NCI-H2107 treated with DMSO at 0.1 percent for 48 hours (cell line): ENCODE measurements around the gene NKD2.
"Not testable (repeated sequence)": the region's sequence is repeated elsewhere in the genome, so short reads cannot be mapped to it uniquely, and the experiment has no call there.

ENCODE experiments used
- DNase-seq: peaks from one replicate; lab custom pipeline; 2025; ENCODE audit not compliant: unreplicated experiment; lab: John Stamatoyannopoulos, UW

The NKD2 gene

DNA sequence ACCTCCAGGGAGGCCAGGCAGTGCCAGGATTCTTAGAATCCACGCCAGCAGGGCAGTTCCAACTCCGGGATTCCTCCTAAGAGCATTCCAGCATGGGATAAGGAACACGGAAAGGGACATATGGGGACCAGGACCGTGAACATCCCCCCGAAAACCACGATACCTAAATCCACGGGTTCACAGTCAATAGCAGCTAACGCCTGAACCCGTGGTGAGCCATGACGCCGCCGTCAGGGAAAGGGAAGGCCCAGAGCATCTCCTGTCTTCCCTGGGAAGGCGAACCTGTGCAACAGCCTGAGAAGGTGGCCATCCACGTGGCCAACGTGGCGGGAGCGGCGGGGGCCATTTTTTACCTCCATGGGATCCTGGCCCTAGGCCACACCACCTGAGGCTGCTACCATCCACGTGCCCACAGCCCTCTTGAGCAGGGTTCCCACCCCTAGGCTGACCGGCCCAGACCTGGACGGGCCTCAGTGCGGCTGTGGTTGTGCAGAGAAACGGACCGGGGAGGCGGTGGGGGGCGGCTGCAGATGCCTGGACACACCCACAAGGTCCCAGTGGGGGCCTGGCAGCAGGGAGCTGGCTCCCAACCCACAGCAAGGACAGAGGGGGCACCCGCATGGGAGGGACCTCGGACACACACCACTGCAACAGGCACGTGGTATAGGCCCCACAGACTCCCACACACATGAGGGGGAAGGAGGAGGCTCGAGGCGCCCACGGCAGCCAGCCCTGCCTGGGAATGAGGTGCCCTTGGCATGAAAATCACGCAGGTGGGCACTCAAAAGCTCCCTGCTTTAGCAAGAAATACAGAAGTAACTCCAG is 60.5 kb downstream of the NKD2 start:
- no peak for DNase-seq

DNA sequence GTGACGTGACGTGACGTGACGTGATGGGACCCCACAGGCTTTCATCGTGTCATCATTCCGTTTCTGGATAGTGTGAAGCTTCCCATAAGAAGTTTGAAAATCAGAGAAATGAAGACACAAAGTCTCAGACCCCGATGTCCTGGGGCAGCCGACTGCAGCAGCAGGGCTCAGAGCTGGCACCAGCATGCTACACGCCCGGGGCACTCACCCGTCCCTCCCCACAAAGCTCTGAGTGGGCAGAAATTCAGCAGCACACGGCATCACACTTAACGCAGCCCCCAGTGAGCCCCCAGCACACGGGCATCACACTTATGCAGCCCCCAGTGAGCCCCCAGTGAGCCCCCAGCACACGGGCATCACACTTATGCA is 61.1 kb downstream of the NKD2 start:
- DNase-seq = no peak

DNA sequence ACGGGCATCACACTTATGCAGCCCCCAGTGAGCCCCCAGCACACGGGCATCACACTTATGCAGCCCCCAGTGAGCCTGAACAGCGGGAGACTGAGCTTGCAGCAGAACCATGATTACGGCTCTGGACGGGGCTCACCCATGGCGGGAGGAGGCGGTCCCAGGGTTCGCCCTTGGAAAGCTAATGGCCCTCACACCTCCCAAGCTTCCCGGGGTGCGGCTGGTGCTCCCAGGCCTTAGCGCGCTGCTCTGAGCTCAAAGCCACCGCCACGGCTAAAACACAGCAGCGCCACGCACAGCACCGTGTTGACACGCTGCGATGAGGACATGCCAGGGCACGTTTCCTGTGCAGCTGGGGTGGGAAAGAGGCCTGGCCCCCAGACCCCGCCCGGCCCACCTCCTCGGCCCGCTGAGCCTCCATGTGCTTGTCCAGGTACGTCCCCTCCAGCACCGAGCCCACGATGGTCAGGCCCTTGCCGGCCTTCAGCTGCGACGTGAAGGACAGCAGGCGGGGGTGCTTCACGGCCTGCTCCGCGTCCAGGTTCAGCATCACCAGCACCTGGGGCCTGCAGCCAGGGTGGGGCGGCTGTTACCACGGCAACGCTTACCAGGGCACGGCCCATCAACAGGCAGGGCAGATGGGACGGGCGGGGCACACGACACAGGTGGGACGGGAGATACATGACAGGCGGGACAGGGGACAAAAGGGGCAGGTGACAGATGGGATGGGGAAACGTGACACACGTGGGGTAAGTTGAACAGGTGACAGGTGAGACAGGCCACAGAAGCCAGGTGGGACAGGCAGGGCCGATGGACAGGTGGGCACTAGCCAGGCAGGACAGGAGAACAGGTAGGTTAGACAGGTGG is 64.9 kb downstream of the NKD2 start:
- DNase-seq = no peak

DNA sequence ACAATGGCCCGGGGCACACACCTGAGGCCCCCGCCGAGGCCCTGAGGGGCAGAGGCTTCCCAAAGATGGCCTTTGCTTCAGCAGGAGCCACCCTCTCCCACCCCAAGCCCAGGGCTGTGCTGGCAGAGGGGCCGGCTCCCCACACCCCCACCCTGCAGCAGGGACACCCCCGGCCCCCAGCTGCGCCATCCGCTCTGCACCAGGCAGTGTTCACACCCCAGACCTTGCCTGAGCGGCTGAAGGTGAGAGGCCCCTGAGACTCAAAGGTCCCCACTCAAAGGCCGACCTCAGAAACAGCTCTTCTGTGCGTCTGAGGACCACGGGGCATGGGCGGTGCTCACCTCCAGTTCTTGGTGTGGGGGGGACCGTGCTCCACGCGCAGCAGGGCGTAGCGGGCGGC is 65.6 kb downstream of the NKD2 start:
- DNase-seq = no peak

DNA sequence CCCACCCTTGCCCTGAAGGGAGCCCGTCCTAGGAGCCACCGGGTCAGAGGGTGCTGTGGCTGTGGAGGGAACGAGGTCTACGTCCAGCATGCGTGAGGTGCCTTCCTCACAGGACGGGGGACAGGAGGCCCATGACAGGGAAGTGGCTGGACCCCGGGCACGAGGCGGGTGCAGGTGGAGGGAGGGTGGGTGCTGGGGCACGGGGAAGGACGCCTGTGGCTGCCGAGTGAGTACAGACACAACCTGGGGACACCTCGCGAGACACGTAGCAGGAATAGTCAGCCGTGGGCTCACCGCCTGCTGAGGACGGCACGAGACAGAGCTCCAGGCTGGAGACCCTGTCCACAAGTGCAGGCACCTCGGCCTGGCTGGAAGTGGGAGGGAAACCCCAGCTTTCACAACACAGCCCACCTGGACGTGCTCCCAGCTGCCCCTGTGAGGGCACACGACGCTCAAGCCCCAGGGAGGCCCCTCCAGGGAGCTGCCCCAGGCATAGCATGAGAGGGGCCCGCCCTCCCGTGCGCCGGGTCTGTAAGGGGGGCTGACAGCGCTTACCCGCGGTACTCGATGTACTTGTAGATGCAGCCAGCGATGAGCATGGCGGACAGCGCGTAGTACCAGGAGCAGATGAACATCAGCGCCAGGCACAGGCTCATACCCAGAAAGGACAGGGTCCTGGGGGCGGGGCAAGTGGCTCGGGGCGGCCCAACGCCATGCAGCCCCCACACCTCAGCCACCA is 66.4 kb downstream of the NKD2 start:
- no peak for DNase-seq

DNA sequence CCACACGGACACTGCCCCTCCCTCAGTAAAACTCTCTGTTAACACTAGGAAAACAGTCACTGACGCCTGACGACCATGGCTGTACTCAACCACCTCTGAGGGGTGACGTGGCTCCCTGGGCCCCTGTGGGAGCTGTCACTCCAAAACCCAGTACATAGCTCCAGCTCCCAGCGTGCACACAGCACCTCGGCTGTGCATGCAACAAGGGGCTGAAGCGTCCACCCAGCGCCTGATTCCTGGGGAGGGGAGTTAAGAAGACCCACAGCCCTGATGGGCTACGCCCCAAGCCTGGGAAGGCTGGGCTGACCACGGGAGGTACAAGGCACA is 66.9 kb downstream of the NKD2 start:
- no peak for DNase-seq

DNA sequence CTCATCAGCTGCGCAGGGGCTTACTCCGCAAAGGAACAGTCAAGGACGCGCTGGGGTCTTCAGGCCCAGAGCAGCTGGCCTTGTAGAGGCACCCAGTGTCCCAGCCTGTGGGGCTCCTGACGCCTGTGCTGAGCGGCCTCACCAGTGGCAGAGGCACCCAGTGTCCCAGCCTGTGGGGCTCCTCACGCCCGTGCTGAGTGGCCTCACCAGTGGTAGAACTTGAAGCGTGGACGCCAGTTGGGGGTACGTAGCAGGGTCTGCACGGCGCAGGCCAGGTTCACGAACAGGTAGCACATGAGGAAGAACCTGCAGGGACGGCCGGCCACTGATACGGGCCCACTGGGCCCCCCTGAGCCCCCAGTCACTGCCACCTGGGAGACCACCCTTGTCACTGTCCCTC is 67.3 kb downstream of the NKD2 start:
- DNase-seq = no peak

DNA sequence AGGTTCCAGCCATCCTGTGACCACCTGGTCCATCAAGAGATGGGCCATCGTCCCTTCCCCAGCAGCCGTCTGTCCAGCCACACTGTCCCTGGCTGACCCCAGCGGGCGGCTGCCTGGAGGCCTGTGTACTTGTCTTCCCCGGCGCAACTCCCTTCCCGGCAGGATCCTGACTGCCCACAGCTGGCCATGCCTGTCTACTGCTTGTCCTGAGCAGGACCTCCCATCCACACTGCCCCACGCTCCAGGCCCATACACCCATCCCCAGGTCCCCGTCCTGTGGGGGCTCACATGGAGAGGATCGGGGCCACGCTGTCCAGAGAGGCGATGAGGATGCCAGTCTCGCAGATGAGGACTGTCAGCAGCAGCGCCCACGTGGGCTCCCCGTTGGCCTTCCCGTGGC is 67.8 kb downstream of the NKD2 start:
- DNase-seq = no peak

DNA sequence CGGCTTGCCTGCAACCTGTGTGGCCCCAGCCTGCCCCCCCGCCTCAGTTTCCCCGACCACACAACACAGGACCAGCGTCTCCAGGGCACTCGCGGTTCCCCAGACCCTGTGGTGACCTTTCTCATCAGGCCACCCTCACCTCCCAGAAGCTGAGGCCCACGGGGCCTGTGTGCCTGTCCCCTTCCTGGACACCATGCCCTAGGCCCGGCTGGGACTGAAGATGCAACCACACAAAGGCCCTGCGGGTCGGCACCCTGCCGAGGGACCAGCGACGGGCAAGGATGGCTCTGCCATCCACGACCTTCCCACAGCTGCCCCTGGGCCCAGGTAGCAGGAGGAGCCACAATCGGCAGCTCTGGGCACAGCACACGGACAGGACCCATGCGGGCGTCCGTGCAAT is 68.4 kb downstream of the NKD2 start:
- DNase-seq = no peak

DNA sequence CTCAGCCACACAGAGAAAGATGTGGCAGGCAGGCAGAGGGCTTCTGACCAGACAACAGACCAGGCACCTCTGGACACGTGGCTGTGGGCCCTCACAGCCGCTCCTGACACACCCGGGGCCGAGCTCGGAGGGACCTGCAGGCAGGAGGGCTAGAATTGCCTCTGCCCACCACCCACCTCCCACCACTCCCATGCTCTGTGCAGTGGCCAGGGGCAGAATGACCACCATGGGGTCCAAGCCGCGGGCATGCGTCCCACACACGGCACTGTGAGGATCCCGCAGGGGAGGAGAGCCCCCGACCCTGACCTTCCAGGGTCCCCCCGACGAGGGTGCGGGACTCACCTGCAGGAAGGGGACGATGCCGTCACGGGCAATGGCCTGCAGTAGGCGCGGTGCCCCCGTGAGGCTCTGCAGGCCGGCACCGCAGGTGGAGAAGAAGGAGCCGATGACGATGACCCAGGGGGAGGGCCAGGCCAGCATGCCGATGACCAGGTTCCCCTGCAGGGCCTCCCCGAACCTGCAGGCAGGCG is 69.0 kb downstream of the NKD2 start:
- no peak for DNase-seq

DNA sequence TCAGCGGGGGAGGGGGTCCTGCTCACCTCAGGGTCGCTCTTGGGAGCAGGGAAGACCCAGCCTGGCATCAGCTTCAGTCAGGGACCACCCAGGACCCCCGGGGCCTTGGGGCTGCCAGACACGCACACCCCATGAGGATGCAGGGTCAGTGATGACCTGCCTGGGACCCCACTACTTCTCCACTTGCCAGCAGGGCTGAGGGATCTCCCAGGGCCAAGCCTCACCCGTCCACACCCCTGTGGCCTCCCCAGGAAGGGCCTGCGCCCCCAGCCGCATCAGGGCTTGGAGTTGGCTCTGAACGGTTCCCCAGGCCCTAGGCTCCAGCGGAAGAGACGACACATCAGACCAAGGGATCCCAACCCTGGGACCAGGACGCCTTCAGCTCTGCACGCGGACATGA is 69.6 kb downstream of the NKD2 start:
- DNase-seq = no peak

DNA sequence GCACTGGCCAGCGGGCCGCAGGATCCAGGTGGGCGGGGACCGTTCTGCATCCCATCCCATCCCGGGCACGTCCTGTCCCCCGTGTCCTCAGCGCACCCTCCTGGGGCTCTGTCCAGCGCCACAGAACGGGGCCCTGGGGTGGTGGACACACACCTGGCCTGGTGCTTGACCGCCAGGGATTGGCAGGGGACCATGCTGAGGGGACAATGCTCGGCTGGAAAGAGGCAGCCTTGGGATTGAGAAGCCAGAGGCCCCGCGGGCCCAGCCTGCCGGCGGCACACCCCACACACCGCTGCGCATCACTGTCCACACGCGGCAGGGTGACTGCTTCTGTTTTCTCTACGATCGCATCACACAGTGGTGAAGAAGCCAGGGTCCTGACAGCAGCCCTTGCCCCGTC is 70.2 kb downstream of the NKD2 start:
- DNase-seq = no peak

DNA sequence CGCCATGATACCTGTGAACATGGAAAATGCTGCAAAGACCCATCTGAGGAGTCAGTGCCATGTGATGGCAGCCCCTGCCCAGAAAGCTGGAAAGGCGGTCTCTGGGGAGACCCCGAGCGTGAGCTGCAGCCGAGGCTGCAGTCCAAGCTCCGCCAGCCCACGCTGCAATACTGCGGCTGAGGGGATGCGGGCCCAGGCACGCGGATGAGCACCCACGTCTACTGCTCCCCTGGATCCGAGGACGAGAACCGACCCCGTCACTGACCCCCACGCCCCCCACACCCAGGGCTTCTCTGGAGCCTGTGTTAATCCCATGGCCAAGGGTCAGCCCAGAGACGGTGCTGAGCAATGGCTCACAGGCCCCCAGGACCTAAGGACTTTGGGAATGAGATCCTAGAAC is 70.9 kb downstream of the NKD2 start:
- DNase-seq = no peak

DNA sequence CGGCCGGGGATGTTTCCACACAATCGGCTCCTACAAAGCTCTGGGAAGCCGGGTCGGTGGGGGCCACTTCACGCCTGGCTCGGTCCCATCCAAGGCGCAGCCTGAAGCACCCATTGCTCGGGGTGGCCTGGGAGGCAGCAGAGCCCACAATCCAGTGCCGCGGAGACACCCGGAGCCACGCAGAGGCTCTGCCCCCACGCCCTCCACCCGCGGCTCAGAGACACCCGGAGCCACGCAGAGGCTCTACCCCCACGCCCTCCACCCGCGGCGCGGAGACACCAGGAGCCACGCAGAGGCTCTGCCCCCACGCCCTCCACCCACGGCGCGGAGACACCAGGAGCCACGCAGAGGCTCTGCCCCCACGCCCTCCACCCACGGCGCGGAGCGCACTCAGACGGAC is 71.4 kb downstream of the NKD2 start:
- no peak for DNase-seq

DNA sequence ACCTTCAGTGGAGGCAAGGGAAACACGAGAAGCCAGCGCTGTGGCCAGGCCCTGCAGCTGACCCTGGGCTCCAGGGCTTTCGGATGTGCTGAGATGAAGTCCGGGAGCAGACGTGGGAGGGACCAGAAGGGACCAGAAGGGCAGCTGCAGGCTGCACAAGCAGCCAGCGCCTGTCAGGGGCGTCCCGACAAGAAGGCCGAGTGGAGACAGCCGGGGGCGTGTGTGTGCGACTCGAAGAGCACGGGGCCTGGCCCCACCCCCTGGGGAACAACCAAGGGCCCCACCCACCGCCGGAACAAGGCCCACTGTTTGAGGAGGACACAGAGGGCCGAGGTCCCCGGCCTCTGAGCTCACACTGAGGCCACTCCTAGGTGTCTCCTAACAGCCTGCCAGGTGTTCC is 71.8 kb downstream of the NKD2 start:
- DNase-seq = no peak

DNA sequence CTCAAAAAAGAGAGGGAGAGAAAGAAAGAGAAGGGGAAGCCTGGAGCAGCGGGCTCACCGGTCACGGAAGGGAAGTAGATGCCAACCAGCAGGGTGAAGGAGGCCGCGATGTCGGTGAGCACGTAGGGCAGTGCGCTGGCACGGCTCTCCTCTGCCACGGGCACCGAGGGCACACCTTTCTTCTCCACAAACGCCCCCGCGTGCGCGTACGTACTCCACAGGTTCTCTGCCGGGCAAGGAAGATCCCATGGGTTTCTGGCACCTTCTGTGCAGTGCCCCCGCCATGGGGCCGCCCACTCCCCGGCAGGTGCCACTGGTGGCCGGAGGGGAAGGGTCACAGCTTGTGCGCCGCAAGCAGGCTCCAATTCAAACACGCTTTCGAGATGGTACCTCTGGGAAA is 72.9 kb downstream of the NKD2 start:
- no peak for DNase-seq

DNA sequence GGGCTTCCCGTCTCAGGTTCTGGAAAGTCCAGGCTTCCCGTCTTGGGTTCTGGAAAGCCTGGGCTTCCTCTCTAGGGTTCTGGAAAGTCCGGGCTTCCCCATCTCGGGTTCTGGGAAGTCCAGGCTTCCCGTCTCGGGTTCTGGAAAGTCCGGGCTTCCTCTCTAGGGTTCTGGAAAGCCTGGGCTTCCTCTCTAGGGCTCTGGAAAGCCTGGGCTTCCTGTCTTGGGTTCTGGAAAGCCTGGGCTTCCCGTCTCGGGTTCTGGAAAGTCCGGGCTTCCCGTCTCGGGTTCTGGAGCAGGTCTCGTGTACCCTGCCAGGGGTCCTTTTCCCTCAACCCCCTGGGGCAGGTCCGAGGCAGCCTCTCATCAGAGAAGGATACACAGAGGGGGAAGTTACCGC is 74.4 kb downstream of the NKD2 start:
- DNase-seq = not testable (repeated sequence)

DNA sequence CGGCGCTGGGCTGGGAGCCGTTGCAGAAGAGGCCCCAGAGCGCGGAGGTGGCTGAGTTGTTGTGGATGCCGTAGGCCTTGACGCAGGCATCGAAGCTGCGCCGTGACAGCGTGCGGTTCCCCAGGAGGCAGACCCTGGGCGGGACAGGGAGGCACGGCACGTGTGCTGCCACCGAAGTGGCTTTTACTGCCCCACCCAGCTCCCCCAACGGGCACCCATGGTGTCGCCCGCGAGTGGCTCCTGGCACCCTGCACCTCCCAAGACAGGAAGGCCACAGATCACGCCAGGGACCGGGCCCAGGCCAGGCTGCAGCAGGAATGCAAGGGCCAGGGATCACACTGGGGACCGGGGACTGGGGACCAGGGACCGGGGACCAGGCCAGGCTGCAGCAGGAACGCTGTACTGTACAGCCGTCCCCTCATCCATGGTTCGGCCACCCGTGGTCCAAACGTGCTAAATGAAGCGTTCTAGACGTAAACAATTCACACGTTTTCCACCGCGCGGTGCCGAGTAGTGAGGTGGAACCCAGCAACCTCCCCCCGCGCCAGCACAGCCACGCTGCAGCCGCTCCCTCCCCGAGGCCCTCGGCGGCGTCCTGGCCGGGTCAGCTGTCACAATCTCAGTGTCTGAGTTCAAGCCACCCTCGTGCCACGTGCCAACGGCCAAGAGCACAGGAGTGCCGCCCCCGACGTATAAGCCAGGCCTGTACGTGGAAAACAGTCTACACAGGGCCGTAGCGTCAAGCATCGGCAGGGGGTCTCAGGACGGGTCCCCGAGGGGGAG is 75.4 kb downstream of the NKD2 start:
- no peak for DNase-seq

DNA sequence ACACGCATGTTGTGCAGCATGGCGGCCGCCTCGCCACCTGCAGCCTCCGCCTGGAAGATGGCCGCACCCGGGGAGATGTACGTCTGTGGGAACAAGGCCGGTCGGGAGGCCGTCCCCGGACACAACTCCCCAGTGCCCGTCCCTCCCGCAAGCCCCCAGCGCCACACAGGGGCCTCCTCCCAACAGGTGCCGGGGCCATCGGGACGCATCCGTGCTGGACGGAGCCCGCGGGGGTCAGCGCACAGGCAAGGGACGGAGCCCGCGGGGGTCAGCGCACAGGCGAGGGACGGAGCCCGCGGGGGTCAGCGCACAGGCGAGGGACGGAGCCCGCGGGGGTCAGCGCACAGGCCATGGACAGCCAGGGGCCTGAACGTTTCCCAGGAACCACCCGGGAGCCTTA is 76.8 kb downstream of the NKD2 start:
- no peak for DNase-seq

DNA sequence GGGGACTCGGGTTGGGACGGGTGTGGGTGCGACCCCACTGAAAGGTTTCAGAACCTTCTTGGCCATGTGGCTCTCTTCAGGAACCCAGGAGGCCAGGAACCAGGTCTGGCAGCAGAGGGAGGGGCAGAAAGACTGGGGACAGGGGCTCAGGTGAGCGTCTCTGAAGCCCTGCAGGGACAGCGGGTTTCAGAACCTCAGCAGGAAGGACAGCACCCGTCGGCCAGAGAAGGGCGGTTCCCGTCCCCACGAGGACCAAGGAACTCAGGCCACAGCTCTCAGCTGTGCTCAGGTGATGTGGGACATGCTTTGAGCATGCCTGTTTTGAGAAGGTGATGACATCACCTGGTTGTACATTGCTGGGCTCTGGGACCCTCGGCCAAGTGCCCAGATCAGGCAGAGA is 77.5 kb downstream of the NKD2 start:
- no peak for DNase-seq

DNA sequence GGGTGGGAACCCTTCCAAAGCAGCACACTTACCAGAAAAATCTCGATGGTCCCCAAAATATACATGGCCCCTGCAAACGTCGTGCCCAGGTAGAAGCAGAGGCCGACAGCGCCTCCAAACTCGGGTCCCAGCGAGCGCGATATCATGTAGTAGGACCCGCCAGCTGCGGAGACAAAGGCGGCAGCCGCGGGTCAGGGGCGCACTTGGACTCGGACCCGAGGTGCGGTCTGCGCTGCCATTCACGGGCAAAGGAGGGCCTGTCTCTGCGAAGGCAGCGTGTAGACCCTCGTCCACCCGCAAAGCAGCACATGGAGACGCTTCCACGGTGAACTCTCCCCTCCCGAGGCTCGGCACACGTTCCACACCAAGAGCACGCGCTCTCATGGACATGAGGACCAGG is 78.3 kb downstream of the NKD2 start:
- DNase-seq = no peak
